Neural cell (in vitro differentiated cells): ENCODE data around the gene BAHD1. TPM values are rescaled to one million over a fixed set of nuclear protein-coding genes. Genes with fewer than 3 reads are reported as not detected.

ENCODE experiments used
- H2AFZ ChIP-seq: fragments of 200-600, 300-800 bp; sonication (generic), shearing (Covaris generic); 2 replicates; pipeline ENCODE4 v1.6.0; 2014; ENCODE audit warnings: low read depth, mild to moderate bottlenecking, antibody characterized with exemption, low read length, moderate library complexity
- H3F3A ChIP-seq: fragments of 200-600 bp; shearing (Covaris generic); 2 replicates; pipeline ENCODE4 v1.6.1; 2016; ENCODE audit warnings: mild to moderate bottlenecking, moderate library complexity, mixed read lengths, antibody characterized with exemption, low read length; ENCODE audit not compliant: insufficient read depth, poor library complexity, severe bottlenecking
- H3K27ac ChIP-seq: fragments of 200-600, 300-800 bp; sonication (generic), shearing (Covaris generic); 2 replicates; pipeline ENCODE4 v1.5.1; 2014; ENCODE audit warnings: mild to moderate bottlenecking, low read length, moderate library complexity
- H3K27me3 ChIP-seq: fragments of 300-800, 200-600 bp; sonication (generic), shearing (Covaris generic); 2 replicates; pipeline ENCODE4 v1.6.0; 2014; ENCODE audit warnings: mild to moderate bottlenecking, low read depth, low read length, moderate library complexity; ENCODE audit not compliant: insufficient read depth
- H3K36me3 ChIP-seq: fragments of 300-800, 200-600 bp; sonication (generic), shearing (Covaris generic); 2 replicates; pipeline ENCODE4 v1.5.1; 2014; ENCODE audit warnings: mild to moderate bottlenecking, antibody characterized with exemption, low read length, moderate library complexity; ENCODE audit not compliant: insufficient read depth
- H3K4me2 ChIP-seq: fragments of 300-800, 200-600 bp; sonication (generic), shearing (Covaris generic); 2 replicates; pipeline ENCODE4 v1.6.0; 2014; ENCODE audit warnings: mild to moderate bottlenecking, low read length
- H3K4me3 ChIP-seq: fragments of 300-800, 200-600 bp; sonication (generic), shearing (Covaris generic); 2 replicates; pipeline ENCODE4 v1.5.1; 2014; ENCODE audit warnings: mild to moderate bottlenecking, low read length, moderate library complexity
- H3K79me2 ChIP-seq: fragments of 200-600 bp; shearing (Covaris generic); replicated peaks from 2 replicates; pipeline ENCODE4 v1.6.0; 2014; ENCODE audit warnings: mild to moderate bottlenecking, low read length, moderate library complexity; ENCODE audit not compliant: insufficient read depth
- H3K9ac ChIP-seq: fragments of 300-800, 200-600 bp; sonication (generic), shearing (Covaris generic); 2 replicates; pipeline ENCODE4 v1.6.1; 2016; ENCODE audit warnings: mild to moderate bottlenecking, low read length, mixed read lengths
- H3K9me2 ChIP-seq: fragments of 200-600 bp; shearing (Covaris generic); 2 replicates; pipeline ENCODE4 v1.6.1; 2016; ENCODE audit warnings: mild to moderate bottlenecking, low read length, mixed read lengths; ENCODE audit not compliant: insufficient read depth
- H3K9me3 ChIP-seq: fragments of 200-600, 300-800 bp; sonication (generic), shearing (Covaris generic); 2 replicates; pipeline ENCODE4 v1.6.1; 2016; ENCODE audit warnings: mild to moderate bottlenecking, mixed run types, low read length, moderate library complexity, mixed read lengths
- H4K20me1 ChIP-seq: fragments of 200-600 bp; shearing (Covaris generic); 2 replicates; pipeline ENCODE4 v1.6.1; 2016; ENCODE audit warnings: mild to moderate bottlenecking, mixed run types; ENCODE audit not compliant: insufficient read depth
- CTCF ChIP-seq: fragments of 450-650 bp; IDR thresholded peaks from 2 replicates; pipeline ENCODE4 v1.5.1; 2014; ENCODE audit warnings: antibody characterized with exemption, mild to moderate bottlenecking, moderate library complexity; ENCODE audit not compliant: poor library complexity, severe bottlenecking
- EP300 ChIP-seq: fragments of 450-650 bp; conservative IDR thresholded peaks from 2 replicates; pipeline ENCODE4 v1.6.1; 2014; ENCODE audit warnings: antibody characterized with exemption, mild to moderate bottlenecking, moderate library complexity; ENCODE audit not compliant: poor library complexity, severe bottlenecking
- EZH2 ChIP-seq: fragments of 200-600, 300-800 bp; shearing (Covaris generic), sonication (generic); IDR thresholded peaks from 2 replicates; pipeline ENCODE4 v1.6.1; 2014; ENCODE audit warnings: antibody characterized with exemption, low read length, borderline replicate concordance, mild to moderate bottlenecking; ENCODE audit not compliant: insufficient read depth, poor library complexity, severe bottlenecking
- MXI1 ChIP-seq: fragments of 450-650 bp; conservative IDR thresholded peaks from 2 replicates; pipeline ENCODE4 v1.6.1; 2014; ENCODE audit warnings: antibody characterized with exemption, mild to moderate bottlenecking; ENCODE audit not compliant: poor library complexity, severe bottlenecking
- POLR2AphosphoS5 ChIP-seq: IDR thresholded peaks from 2 replicates; pipeline ENCODE4 v1.6.1; 2012
- RAD21 ChIP-seq: fragments of 450-650 bp; conservative IDR thresholded peaks from 2 replicates; pipeline ENCODE4 v1.6.1; 2014; ENCODE audit warnings: antibody characterized with exemption, mild to moderate bottlenecking, moderate library complexity
- REST ChIP-seq: IDR thresholded peaks from 2 replicates; pipeline ENCODE4 v1.6.1; 2012; ENCODE audit warnings: borderline replicate concordance
- SMC3 ChIP-seq: fragments of 450-650 bp; conservative IDR thresholded peaks from 2 replicates; pipeline ENCODE4 v1.6.1; 2014; ENCODE audit warnings: antibody characterized with exemption, mild to moderate bottlenecking, moderate library complexity; ENCODE audit not compliant: poor library complexity
- TAF1 ChIP-seq: IDR thresholded peaks from 2 replicates; pipeline ENCODE4 v1.6.1; 2012; ENCODE audit warnings: low read depth
- polyA plus RNA-seq: library from polyadenylated mRNA; depleted of rRNA; stranded (reverse); fragments of >200 nt; gene quantifications from 2 replicates; pipeline ENCODE4 v1.2.3, GENCODE V29; 2014

Gene BAHD1
- polyA plus RNA-seq, 1 donor from 2014 or later: 22.8 TPM

DNA sequence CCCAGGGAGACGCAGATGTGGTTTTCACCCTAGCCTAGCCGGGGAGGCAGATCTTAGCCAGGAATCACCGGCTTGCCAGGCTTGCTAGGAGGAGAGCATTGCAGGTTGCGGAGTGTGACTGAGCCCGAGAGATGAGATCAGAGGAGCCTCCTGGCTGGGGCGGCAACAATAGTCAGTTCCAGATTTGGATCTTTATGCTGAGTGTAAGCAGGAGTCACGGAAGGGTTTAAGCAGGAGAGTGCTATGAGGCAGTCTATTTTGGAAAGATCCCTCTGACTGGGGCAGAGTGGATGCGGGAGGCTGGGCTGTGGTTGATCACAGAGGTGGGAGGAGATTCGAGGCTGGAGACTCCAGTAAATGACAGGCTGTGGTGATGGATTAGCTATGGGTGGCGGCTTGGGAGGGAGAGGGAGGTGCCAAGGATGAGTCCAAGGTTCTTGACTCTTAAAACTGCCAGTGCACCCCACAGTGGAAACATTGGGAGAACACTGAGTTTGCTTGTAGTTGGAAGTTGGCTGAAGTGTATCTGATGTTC is 10.4 kb upstream of the BAHD1 start:
- TF ChIP-seq SMC3 (no peak), CTCF (no peak), REST (no peak), EP300 (no peak)
- H3K27me3 ChIP-seq: peaks cover 9% of the 10 kb centered on the region
- no peaks in the 10 kb centered on the region for H4K20me1 ChIP-seq
- no peak overlapping the region for H3K9ac ChIP-seq
- no peaks in the 10 kb centered on the region for H3F3A ChIP-seq
- no peaks in the 10 kb centered on the region for H3K9me2 ChIP-seq
- no peak overlapping the region for H3K4me2 ChIP-seq
- H3K4me3 ChIP-seq: no peak overlapping the region
- no peak overlapping the region for H2AFZ ChIP-seq
- H3K9me3 ChIP-seq: no peaks in the 10 kb centered on the region
- no peaks in the 10 kb centered on the region for H3K79me2 ChIP-seq
- H3K36me3 ChIP-seq: no peaks in the 10 kb centered on the region
- no peak overlapping the region for H3K27ac ChIP-seq

DNA sequence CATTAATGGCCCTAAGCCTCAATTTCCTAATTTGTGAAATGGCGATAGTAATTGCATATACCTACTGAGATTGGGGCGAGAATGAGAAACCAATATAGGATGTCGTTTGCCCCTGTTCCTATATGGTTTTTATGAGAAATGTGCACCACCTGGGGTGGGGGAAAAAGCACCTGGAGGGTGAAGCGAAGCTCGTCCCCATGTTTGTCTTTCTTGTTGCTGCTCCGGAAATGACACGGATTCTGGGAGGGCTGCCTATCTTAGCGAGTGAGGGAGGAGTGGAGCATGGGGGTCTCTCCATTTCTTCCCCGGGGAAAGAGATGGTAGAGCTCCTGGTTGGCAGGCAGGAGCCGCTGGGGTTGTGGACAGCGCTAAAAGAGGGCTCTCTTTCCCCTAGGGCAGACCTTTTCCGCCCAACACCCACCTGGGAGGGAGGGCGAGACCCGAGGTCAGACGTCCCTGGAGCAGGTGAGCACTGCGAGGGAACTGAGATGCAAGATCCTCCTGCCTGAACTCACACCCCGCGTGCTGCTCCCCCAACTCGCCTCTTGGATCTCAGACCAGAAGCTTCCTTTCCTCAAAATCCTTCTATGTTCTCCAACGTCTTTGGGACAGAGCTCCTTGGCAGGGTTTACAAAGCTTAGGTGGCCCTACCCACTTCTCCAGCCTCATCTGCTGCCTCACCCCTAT is 5.6 kb upstream of the BAHD1 start:
- Histone ChIP-seq H3K4me3 (no peak overlapping the region), H3K9ac (no peak overlapping the region), H3K9me2 (no peaks in the 10 kb centered on the region), H3K36me3 (no peaks in the 10 kb centered on the region), H3K27ac (no peak overlapping the region), H3K27me3 (peaks cover 57% of the 10 kb centered on the region), H3K79me2 (no peaks in the 10 kb centered on the region), H2AFZ (no peak overlapping the region), H3K4me2 (no peak overlapping the region), H3F3A (no peaks in the 10 kb centered on the region), H4K20me1 (no peaks in the 10 kb centered on the region), H3K9me3 (no peaks in the 10 kb centered on the region)
- no peak for TF ChIP-seq EZH2
- no peak for TF ChIP-seq CTCF
- TF ChIP-seq TAF1: no peak
- no peak for TF ChIP-seq REST
- TF ChIP-seq EP300: no peak
- no peak for TF ChIP-seq RAD21
- no peak for TF ChIP-seq SMC3
- no peak for TF ChIP-seq POLR2AphosphoS5
- TF ChIP-seq MXI1: no peak
